Measurements from ENCODE around the gene DUSP1. TPM values are rescaled to one million over a fixed set of nuclear protein-coding genes. Genes with fewer than 3 reads are reported as not detected.

Gene DUSP1
- total and polyA plus RNA-seq, 2 of the 4 experiments (the other 2 are of a cell fraction) = 304 to 467 TPM

GRCh38 chr5:172773481-172774469, 2.8 kb upstream of the DUSP1 start:
- CTCF ChIA-PET = interaction anchor here (1.8 to 3.4 kb wide), 2 partner anchors 25 to 136 kb away, joined by 5 to 18 read pairs; no protein-coding TSS in a partner anchor
- Histone ChIP-seq H2AK5ac (ENCODE audit: low read depth, low read length) (peak overlapping the region; percentile 99), H2BK20ac (ENCODE audit: low read depth, low read length) (peak overlapping the region; percentile 98), H3K14ac (replicated peaks; ENCODE audit: low read depth, low read length) (peak overlapping the region; percentile 83), H3K79me1 (ENCODE audit: low read depth in 1 of 2, low read length in 2 of 2) (peaks cover 10 to 38% of the 10 kb centered on the region in 2 experiments), H3K27ac (ENCODE audit: insufficient read depth, low read length) (peak overlapping the region; percentile 90), H4K20me1 (ENCODE audit: insufficient read depth, low read length) (peaks cover 22% of the 10 kb centered on the region), H2AFZ (replicated peaks; ENCODE audit: low read length, poor library complexity) (peak overlapping the region; percentile 70), H3K4me2 (ENCODE audit: low read depth, low read length) (no peak overlapping the region), H4K8ac (ENCODE audit: low read depth in 2 of 2, low read length in 2 of 2) (peak overlapping the region; percentile 57 to 91), H3K36me3 (ENCODE audit: control insufficient read depth, insufficient read depth, low read length) (peaks cover 15% of the 10 kb centered on the region), H4K5ac (ENCODE audit: low read depth, low read length) (peak overlapping the region; percentile 61), H3K23ac (ENCODE audit: low read depth, low read length) (peak overlapping the region; percentile 84), H3K9me3 (ENCODE audit: control insufficient read depth, insufficient read depth, low read length) (no peaks in the 10 kb centered on the region), H3K4me3 (ENCODE audit: insufficient read depth, low read depth, low read length) (no peak overlapping the region), H3K4ac (ENCODE audit: low read depth, low read length) (peak overlapping the region; percentile 98), H3K27me3 (ENCODE audit: control insufficient read depth, insufficient read depth, low read length) (no peaks in the 10 kb centered on the region), H2BK5ac (ENCODE audit: low read depth, low read length, poor library complexity, severe bottlenecking) (peak overlapping the region; percentile 99), H2BK120ac (ENCODE audit: low read depth, low read length) (peak overlapping the region; percentile 96), H3K18ac (ENCODE audit: low read depth, low read length) (peak overlapping the region; percentile 92), H3K4me1 (ENCODE audit: control insufficient read depth, insufficient read depth, low read length) (peaks cover 27% of the 10 kb centered on the region), H3K56ac (ENCODE audit: extremely low read depth, insufficient read depth, low read length) (peak overlapping the region; percentile 64; the same call in 1 of the 2 replicates), H2BK15ac (ENCODE audit: low read depth, low read length) (peak overlapping the region; percentile 96), H2AK9ac (replicated peaks; ENCODE audit: low read depth, low read length, poor library complexity) (peak overlapping the region; percentile 87), H4K91ac (ENCODE audit: insufficient read depth, low read depth, low read length) (peak overlapping the region; percentile 99), H3K9me1 (ENCODE audit: insufficient read depth, low read length) (peaks cover 21% of the 10 kb centered on the region), H3K9ac (ENCODE audit: low read depth, low read length) (peak overlapping the region; percentile 29)
- BruUV-seq (replicated peaks) = no TSS peak
- WGBS, 2 experiments (ENCODE audit: extremely low coverage in 2 of 2, insufficient read length in 1 of 2) = 75% methylated on average over 4 of the region's 11 CpGs; no CpG with 5 or more reads in 1 of the 2 experiments
- intact Hi-C loops (cut with micrococcal nuclease) = loop anchor here (2.0 kb wide), 1 partner anchor 85 kb away; no protein-coding TSS in a partner anchor
- in situ Hi-C loops (cut with MboI; ENCODE audit: low sequenced_read_pairs) = loop anchor here (10.0 kb wide), 1 partner anchor 131 kb away; no protein-coding TSS in a partner anchor
- dilution Hi-C loops (cut with HindIII; ENCODE audit: low sequenced_read_pairs, unreplicated experiment) = no loop called here
- DNase-seq (peak; percentile 51), ATAC-seq (ENCODE audit: low read depth) (no peak)
- POLR2A ChIA-PET (ENCODE audit: unreplicated experiment) = no interaction called here
- TF ChIP-seq CEBPB (IDR thresholded peaks at IDR 0.05; ENCODE audit: low read depth, low read length) = no peak
- no peak for TF ChIP-seq RFX5 (IDR thresholded peaks at IDR 0.05; ENCODE audit: low read depth, low read length)
- TF ChIP-seq CTCF (conservative IDR thresholded peaks at IDR 0.05; ENCODE audit: low read depth, low read length) = no peak
- TF ChIP-seq NFE2L2 (IDR thresholded peaks at IDR 0.05; ENCODE audit: low read depth, low read length) = no peak
- TF ChIP-seq USF2 (IDR thresholded peaks at IDR 0.05; ENCODE audit: low read depth, low read length) = no peak
- TF ChIP-seq BHLHE40 (IDR thresholded peaks at IDR 0.05; ENCODE audit: low read depth, low read length) = no peak
- no peak for TF ChIP-seq MAFK (IDR thresholded peaks at IDR 0.05; ENCODE audit: low read depth, low read length)
- TF ChIP-seq MXI1 (IDR thresholded peaks at IDR 0.05; ENCODE audit: borderline replicate concordance, low read depth, low read length) = no peak
- TF ChIP-seq POLR2A (IDR thresholded peaks at IDR 0.05; ENCODE audit: low read depth, low read length) = no peak
- no peak for TF ChIP-seq RCOR1 (IDR thresholded peaks at IDR 0.05; ENCODE audit: insufficient replicate concordance, low read length)
- no peak for TF ChIP-seq ELK1 (IDR thresholded peaks at IDR 0.05; ENCODE audit: borderline replicate concordance, low read depth, low read length)
- no peak for TF ChIP-seq RAD21 (IDR thresholded peaks at IDR 0.05; ENCODE audit: low read length)
- no peak for TF ChIP-seq CHD1 (IDR thresholded peaks at IDR 0.05; ENCODE audit: low read depth, low read length)
